ENCODE data around the gene UGT8.

The UGT8 gene

GRCh38 chr4:114727461-114727860, 128.9 kb downstream of the UGT8 start:
- Histone ChIP-seq H3K4me3 (ENCODE audit: low read depth in 1 of 2, low read length in 2 of 2) (no peak overlapping the region), H3K4me1 (ENCODE audit: control insufficient read depth in 1 of 2, insufficient read depth in 2 of 2, low read length in 2 of 2) (no peaks in the 10 kb centered on the region), H3K27ac (ENCODE audit: low read depth, low read length) (no peak overlapping the region), H3K9me3 (ENCODE audit: control insufficient read depth in 1 of 2, low read length in 2 of 2) (no peaks in the 10 kb centered on the region), H3K36me3 (ENCODE audit: control insufficient read depth in 1 of 2, insufficient read depth in 2 of 2, low read length in 2 of 2) (no peaks in the 10 kb centered on the region), H3K9ac (ENCODE audit: low read depth in 1 of 2, low read length in 2 of 2) (no peak overlapping the region), H3K27me3 (ENCODE audit: control insufficient read depth in 1 of 2, insufficient read depth in 2 of 2, low read length in 2 of 2) (no peaks in the 10 kb centered on the region)
